Measurements from ENCODE around the gene GNAZ.

GRCh38 chr22:23069502-23070357 lies 589 bp upstream of the GNAZ start:
- no peak for TF ChIP-seq EZH2 (optimal IDR thresholded peaks at IDR 0.05; ENCODE audit: low read depth, low read length)
- TF ChIP-seq CTCF (IDR thresholded peaks at IDR 0.05; ENCODE audit: low read length), result no peak
- TF ChIP-seq EZH2phosphoT487 (IDR thresholded peaks at IDR 0.05; ENCODE audit: low read length), result no peak
